Smooth muscle cell (in vitro differentiated cells): Measurements from ENCODE around the gene G6PC1. TPM values are rescaled to one million over a fixed set of nuclear protein-coding genes. Genes with fewer than 3 reads are reported as not detected.
A peak's percentile ranks its signal among the peaks of the same experiment; 100 is the strongest.

ENCODE experiments used
- DNase-seq: peaks from one replicate; lab custom pipeline; 2025; ENCODE audit not compliant: unreplicated experiment; lab: John Stamatoyannopoulos, UW
- H2AFZ ChIP-seq: fragments of 200-600 bp; sonication (generic); 2 replicates; pipeline ENCODE4 v1.6.0; 2016; ENCODE audit warnings: antibody characterized with exemption, low read depth, mild to moderate bottlenecking
- H3F3A ChIP-seq: fragments of 200-600 bp; sonication (generic); 2 replicates; pipeline ENCODE4 v1.6.0; 2017; ENCODE audit warnings: antibody characterized with exemption, low read depth
- H3K27ac ChIP-seq: fragments of 200-600 bp; sonication (generic); 2 replicates; pipeline ENCODE4 v1.5.1; 2016; ENCODE audit warnings: low read depth, mild to moderate bottlenecking
- H3K27me3 ChIP-seq: fragments of 200-600 bp; sonication (generic); 2 replicates; pipeline ENCODE4 v1.6.1; 2016; ENCODE audit warnings: low read depth, mild to moderate bottlenecking
- H3K36me3 ChIP-seq: fragments of 200-600 bp; sonication (generic); 2 replicates; pipeline ENCODE4 v1.5.1; 2016; ENCODE audit warnings: low read depth
- H3K4me1 ChIP-seq: fragments of 200-600 bp; sonication (generic); 2 replicates; pipeline ENCODE4 v1.5.1; 2016; ENCODE audit warnings: low read depth
- H3K4me2 ChIP-seq: fragments of 200-600 bp; sonication (generic); 2 replicates; pipeline ENCODE4 v1.6.0; 2016; ENCODE audit warnings: mild to moderate bottlenecking
- H3K4me3 ChIP-seq: fragments of 200-600 bp; sonication (generic); 2 replicates; pipeline ENCODE4 v1.5.1; 2016; ENCODE audit warnings: mild to moderate bottlenecking
- H3K79me2 ChIP-seq: fragments of 200-600 bp; sonication (generic); 2 replicates; pipeline ENCODE4 v1.6.0; 2016; ENCODE audit warnings: low read depth, mild to moderate bottlenecking
- H3K9ac ChIP-seq: fragments of 200-600 bp; sonication (generic); 2 replicates; pipeline ENCODE4 v1.6.0; 2016; ENCODE audit warnings: low read depth
- H3K9me3 ChIP-seq: fragments of 200-600 bp; sonication (generic); replicated peaks from 2 replicates; pipeline ENCODE4 v1.5.1; 2016; ENCODE audit warnings: low read depth
- H4K20me1 ChIP-seq: fragments of 200-600 bp; sonication (generic); 2 replicates; pipeline ENCODE4 v1.6.0; 2016; ENCODE audit warnings: low read depth
- CTCF ChIP-seq: fragments of 200-600 bp; sonication (generic); IDR thresholded peaks from 2 replicates; pipeline ENCODE4 v1.5.1; 2017; ENCODE audit warnings: borderline replicate concordance, mild to moderate bottlenecking, antibody characterized with exemption; ENCODE audit not compliant: insufficient read depth, poor library complexity, severe bottlenecking
- WGBS: methylation state at CpG from one replicate; pipeline ENCODE4 v1.1.7; 2016; ENCODE audit warnings: low lambda C conversion rate; 5-methylcytosine and 5-hydroxymethylcytosine counted together
- polyA plus RNA-seq: library from polyadenylated mRNA; unstranded; fragments of >200 nt; fragmentation: Nextera tagmentation; extraction: Ambion mirVana; gene quantifications from 2 replicates; pipeline ENCODE4 v1.2.1, GENCODE V29; 2016
- total RNA-seq: library from RNA; depleted of rRNA; stranded (reverse); fragments of >200 nt; gene quantifications from 2 replicates; pipeline ENCODE4 v1.2.3, GENCODE V29; 2014

The G6PC1 gene
- total and polyA plus RNA-seq, 2 experiments from 2014 or later, result not detected

DNA sequence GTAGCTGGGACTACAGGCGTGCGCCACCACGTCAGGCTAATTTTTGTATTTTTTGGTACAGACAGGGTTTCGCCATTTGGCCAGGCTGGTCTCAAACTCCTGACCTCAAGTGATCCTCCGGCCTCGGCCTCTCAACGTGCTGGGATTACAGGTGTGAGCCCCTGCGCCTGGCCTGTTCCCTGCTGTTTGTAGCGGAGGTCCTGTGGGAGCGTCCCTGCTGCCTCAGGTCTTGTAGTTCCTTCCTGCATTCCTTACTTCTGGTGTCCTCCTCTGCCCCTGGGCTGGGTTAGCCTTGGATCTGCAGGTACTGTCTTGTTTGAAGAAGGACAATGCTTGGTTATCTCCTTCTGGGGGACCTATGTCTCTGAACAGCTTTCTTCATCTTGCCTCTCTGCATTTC lies 23.6 kb upstream of the G6PC1 start:
- no peak overlapping the region for H3K9ac ChIP-seq
- H3K27me3 ChIP-seq, result peaks cover 26% of the 10 kb centered on the region
- no peaks in the 10 kb centered on the region for H3K79me2 ChIP-seq
- H3K9me3 ChIP-seq, result no peaks in the 10 kb centered on the region
- H2AFZ ChIP-seq, result no peak overlapping the region
- no peaks in the 10 kb centered on the region for H3K4me1 ChIP-seq
- no peaks in the 10 kb centered on the region for H3K36me3 ChIP-seq
- 93% methylated on average over 10 of the region's 10 CpGs for WGBS
- no peaks in the 10 kb centered on the region for H3F3A ChIP-seq
- H4K20me1 ChIP-seq, result no peaks in the 10 kb centered on the region
- no peak for DNase-seq
- H3K27ac ChIP-seq, result no peak overlapping the region
- no peak overlapping the region for H3K4me2 ChIP-seq
- TF ChIP-seq CTCF, result no peak
- H3K4me3 ChIP-seq, result no peak overlapping the region

- Histone ChIP-seq H3K79me2 (no peaks in the 10 kb centered on the region), H3K27me3 (peaks cover 26% of the 10 kb centered on the region), H3K4me3 (no peak overlapping the region), H3K9me3 (no peaks in the 10 kb centered on the region), H3F3A (no peaks in the 10 kb centered on the region), H2AFZ (no peak overlapping the region), H3K27ac (no peak overlapping the region), H4K20me1 (no peaks in the 10 kb centered on the region), H3K4me1 (no peaks in the 10 kb centered on the region), H3K9ac (no peak overlapping the region), H3K4me2 (no peak overlapping the region), H3K36me3 (no peaks in the 10 kb centered on the region)
- 38% methylated on average over 13 of the region's 13 CpGs for WGBS
- TF ChIP-seq CTCF, result peak; percentile 2
- DNase-seq, result no peak
Observed at GRCh38 chr17:42878123-42878880, 22.3 kb upstream of the G6PC1 start.

- Histone ChIP-seq H3F3A (no peaks in the 10 kb centered on the region), H3K4me2 (peak overlapping the region; percentile 41), H3K9ac (peak overlapping the region; percentile 49), H3K4me3 (no peak overlapping the region), H3K36me3 (no peaks in the 10 kb centered on the region), H2AFZ (no peak overlapping the region), H3K4me1 (no peaks in the 10 kb centered on the region), H3K79me2 (no peaks in the 10 kb centered on the region), H3K27me3 (peaks cover 26% of the 10 kb centered on the region), H4K20me1 (no peaks in the 10 kb centered on the region), H3K27ac (peak overlapping the region; percentile 58), H3K9me3 (no peaks in the 10 kb centered on the region)
- WGBS, result 93% methylated on average over 8 of the region's 8 CpGs
- no peak for DNase-seq
- no peak for TF ChIP-seq CTCF
Observed at GRCh38 chr17:42878924-42879595, 21.5 kb upstream of the G6PC1 start.
